SK-N-SH (cell line): Measurements from ENCODE around the gene CA10.

Experiments used
- FOXM1 ChIP-seq: IDR thresholded peaks from 2 replicates; pipeline ENCODE4 v1.4.0; 2012; ENCODE audit warnings: low read depth, mild to moderate bottlenecking
- GATA2 ChIP-seq: sonication (generic); formaldehyde crosslinking; IDR thresholded peaks from 2 replicates; pipeline ENCODE4 v1.5.0; 2020; ENCODE audit warnings: mild to moderate bottlenecking, missing genetic modification reagents
- NFIC ChIP-seq: IDR thresholded peaks from 2 replicates; pipeline ENCODE4 v1.4.0; 2012; ENCODE audit warnings: borderline replicate concordance
- POLR2AphosphoS5 ChIP-seq: IDR thresholded peaks from 2 replicates; pipeline ENCODE4 v1.6.1; 2012; ENCODE audit warnings: low read depth, low read length
- RXRA ChIP-seq: IDR thresholded peaks from 2 replicates; pipeline ENCODE4 v1.4.0; 2012; ENCODE audit warnings: low read depth, mild to moderate bottlenecking, borderline replicate concordance
- TCF12 ChIP-seq: IDR thresholded peaks from 2 replicates; pipeline ENCODE4 v1.4.0; 2012
- TF ChIP-seq, protein P1 (sequence below): fragments of 200-600 bp; sonication (generic); IDR thresholded peaks from 2 replicates; pipeline ENCODE4 v1.6.1; 2017; ENCODE audit warnings: antibody characterized with exemption, mild to moderate bottlenecking, moderate library complexity
- TF ChIP-seq, protein P2 (sequence below): IDR thresholded peaks from 2 replicates; pipeline ENCODE4 v1.4.0; 2012; ENCODE audit warnings: low read depth, borderline replicate concordance

DNA sequence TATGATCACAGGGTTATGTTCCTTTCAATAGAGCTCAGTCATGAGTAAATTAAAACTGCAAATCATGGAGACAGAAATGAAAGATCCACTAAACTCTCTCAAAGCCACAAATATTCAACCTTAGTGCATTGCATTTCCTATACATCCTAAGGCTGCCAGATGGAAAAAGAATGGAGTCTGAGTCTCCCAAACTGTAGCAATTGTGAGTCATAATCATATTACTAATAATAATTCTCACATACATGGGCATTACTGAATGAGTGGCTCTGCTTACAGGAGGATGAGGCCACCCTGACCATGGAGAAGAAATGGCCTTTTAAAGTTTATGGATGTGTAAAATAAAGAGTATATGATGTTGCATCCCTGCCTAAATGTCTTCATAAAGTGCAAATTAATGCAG, 3.2 kb downstream of the CA10 start:
- TF ChIP-seq, protein P1, sequence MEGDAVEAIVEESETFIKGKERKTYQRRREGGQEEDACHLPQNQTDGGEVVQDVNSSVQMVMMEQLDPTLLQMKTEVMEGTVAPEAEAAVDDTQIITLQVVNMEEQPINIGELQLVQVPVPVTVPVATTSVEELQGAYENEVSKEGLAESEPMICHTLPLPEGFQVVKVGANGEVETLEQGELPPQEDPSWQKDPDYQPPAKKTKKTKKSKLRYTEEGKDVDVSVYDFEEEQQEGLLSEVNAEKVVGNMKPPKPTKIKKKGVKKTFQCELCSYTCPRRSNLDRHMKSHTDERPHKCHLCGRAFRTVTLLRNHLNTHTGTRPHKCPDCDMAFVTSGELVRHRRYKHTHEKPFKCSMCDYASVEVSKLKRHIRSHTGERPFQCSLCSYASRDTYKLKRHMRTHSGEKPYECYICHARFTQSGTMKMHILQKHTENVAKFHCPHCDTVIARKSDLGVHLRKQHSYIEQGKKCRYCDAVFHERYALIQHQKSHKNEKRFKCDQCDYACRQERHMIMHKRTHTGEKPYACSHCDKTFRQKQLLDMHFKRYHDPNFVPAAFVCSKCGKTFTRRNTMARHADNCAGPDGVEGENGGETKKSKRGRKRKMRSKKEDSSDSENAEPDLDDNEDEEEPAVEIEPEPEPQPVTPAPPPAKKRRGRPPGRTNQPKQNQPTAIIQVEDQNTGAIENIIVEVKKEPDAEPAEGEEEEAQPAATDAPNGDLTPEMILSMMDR: no peak
- TF ChIP-seq RXRA (no peak), POLR2AphosphoS5 (no peak), FOXM1 (no peak), GATA2 (CRISPR knock-in tag) (no peak), NFIC (no peak), TCF12 (no peak)
- TF ChIP-seq, protein P2, sequence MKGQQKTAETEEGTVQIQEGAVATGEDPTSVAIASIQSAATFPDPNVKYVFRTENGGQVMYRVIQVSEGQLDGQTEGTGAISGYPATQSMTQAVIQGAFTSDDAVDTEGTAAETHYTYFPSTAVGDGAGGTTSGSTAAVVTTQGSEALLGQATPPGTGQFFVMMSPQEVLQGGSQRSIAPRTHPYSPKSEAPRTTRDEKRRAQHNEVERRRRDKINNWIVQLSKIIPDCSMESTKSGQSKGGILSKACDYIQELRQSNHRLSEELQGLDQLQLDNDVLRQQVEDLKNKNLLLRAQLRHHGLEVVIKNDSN: no peak
